IPS-18a (cell line): ENCODE measurements around the gene AVP.
"Not testable (repeated sequence)": the region's sequence is repeated elsewhere in the genome, so short reads cannot be mapped to it uniquely, and the experiment has no call there.

ENCODE experiments used
- H3K27ac ChIP-seq: one replicate; pipeline ENCODE4 v1.5.1; 2013; ENCODE audit warnings: low read length
- H3K27me3 ChIP-seq: one replicate; pipeline ENCODE4 v1.6.1; 2013; ENCODE audit warnings: mild to moderate bottlenecking, low read length; ENCODE audit not compliant: control insufficient read depth, insufficient read depth
- H3K36me3 ChIP-seq: one replicate; pipeline ENCODE4 v1.6.1; 2013; ENCODE audit warnings: low read depth, low read length; ENCODE audit not compliant: control insufficient read depth
- H3K4me1 ChIP-seq: one replicate; pipeline ENCODE4 v1.6.1; 2013; ENCODE audit warnings: low read depth, low read length; ENCODE audit not compliant: control insufficient read depth
- H3K4me3 ChIP-seq: one replicate; pipeline ENCODE4 v1.5.1; 2013; ENCODE audit warnings: low read length
- H3K9ac ChIP-seq: one replicate; pipeline ENCODE4 v1.6.1; 2013; ENCODE audit warnings: mild to moderate bottlenecking, low read length, moderate library complexity
- H3K9me3 ChIP-seq: one replicate; pipeline ENCODE4 v1.6.1; 2013; ENCODE audit warnings: low read depth, low read length; ENCODE audit not compliant: control insufficient read depth

The AVP gene

DNA sequence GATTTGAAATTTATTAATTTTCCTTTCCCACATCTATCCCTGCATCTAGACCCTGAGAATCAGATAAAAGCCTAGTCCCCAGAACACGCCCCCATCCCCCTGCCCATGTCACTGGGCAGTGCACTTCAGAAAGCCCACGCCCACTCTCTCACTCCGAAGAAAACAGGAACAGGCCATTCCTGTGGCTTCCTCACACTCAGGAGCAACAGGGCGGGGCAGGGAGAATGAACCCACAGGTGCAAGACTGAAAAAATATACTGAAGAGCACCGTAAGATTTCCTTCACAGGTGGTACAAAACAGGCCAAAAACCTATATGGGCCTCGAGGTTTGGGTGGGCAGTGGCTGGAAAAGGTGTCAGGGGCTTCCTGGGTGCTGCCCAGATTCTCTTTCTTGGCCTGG is 9.7 kb downstream of the AVP start:
- Histone ChIP-seq H3K36me3 (no peaks in the 10 kb centered on the region), H3K27ac (no peak overlapping the region), H3K9me3 (no peaks in the 10 kb centered on the region), H3K4me3 (no peak overlapping the region), H3K27me3 (peaks cover 31% of the 10 kb centered on the region), H3K9ac (no peak overlapping the region), H3K4me1 (no peaks in the 10 kb centered on the region)

GRCh38 chr20:3073251-3073643 is 11.3 kb downstream of the AVP start:
- H3K4me3 ChIP-seq, H3K9me3 ChIP-seq, H3K27ac ChIP-seq, H3K9ac ChIP-seq, H3K4me1 ChIP-seq, H3K36me3 ChIP-seq: not testable (repeated sequence)
- H3K27me3 ChIP-seq, result peaks cover 27% of the 10 kb centered on the region

DNA sequence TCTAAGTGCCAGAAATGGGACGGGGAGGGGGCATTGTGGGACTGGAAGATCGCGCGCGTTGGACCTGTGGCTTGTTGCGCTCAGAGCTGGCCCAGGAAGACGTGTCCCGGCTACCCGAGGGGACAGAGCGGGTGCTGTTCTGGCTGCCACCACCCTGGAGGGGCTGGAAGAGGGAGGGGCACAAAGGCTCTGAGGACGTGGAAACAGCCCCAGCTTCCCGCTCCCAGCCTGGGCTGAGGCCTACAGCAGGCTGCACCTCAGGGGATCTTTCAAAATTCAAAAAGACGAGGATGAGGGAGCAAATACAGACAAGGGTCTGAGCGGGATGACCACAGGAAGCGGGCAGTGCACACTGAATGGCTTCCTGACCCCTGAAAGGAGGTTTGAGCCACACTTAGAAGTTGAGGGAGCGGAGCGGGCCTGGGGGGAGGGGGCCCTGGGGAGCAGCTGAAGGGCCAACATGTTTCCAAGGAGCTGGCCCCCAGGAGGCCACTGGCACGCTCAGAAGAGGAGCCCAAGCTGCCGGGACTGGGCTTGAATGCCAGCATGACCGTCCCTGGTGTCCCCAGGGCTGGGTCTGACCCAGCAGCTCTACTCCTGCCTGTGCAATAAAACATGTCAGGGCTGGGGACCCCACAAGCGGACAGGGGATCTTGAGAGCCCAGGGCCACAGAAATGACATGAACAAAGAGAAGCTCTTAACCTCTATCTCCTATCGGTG is 11.8 kb downstream of the AVP start:
- peak overlapping the region; percentile 24 for H3K4me3 ChIP-seq
- H3K27ac ChIP-seq, result no peak overlapping the region

DNA sequence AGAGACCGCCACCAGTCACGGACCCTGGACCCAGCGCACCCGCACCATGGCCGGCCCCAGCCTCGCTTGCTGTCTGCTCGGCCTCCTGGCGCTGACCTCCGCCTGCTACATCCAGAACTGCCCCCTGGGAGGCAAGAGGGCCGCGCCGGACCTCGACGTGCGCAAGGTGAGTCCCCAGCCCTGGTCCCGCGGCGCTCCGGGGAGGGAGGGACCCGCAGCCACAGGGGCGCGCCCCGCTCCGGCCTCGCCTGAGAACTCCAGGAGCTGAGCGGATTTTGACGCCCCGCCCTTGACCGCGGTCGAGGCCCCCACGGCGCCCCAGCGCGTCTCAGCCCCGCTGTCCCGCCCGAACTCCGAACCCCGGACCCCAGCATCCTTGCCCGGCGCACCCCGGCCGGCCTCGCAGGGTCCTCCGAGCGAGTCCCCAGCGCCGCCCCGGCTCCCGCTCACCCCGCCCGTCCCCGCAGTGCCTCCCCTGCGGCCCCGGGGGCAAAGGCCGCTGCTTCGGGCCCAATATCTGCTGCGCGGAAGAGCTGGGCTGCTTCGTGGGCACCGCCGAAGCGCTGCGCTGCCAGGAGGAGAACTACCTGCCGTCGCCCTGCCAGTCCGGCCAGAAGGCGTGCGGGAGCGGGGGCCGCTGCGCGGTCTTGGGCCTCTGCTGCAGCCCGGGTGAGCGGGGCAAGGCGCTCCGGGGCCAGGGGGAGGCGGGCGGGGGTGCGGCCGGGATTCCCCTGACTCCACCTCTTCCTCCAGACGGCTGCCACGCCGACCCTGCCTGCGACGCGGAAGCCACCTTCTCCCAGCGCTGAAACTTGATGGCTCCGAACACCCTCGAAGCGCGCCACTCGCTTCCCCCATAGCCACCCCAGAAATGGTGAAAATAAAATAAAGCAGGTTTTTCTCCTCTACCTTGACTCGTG is 12.7 kb downstream of the AVP start, which contains the start of gene OXT:
OXT (plus strand) TSS at position 11 of the 920 bp plus-strand sequence; CDS start at position 47, 36 bp downstream.
- Histone ChIP-seq H3K27me3 (peaks cover 27% of the 10 kb centered on the region), H3K9me3 (no peaks in the 10 kb centered on the region), H3K4me1 (no peaks in the 10 kb centered on the region), H3K4me3 (peak within 1 kb of the TSS; percentile 24), H3K9ac (no peak within 1 kb of the TSS), H3K36me3 (no peaks in the 10 kb centered on the region), H3K27ac (no peak within 1 kb of the TSS)

More for the DNA sequence above, 11.8 kb downstream of the AVP start:
- Histone ChIP-seq H3K9me3 (no peaks in the 10 kb centered on the region), H3K27me3 (peaks cover 27% of the 10 kb centered on the region), H3K4me1 (no peaks in the 10 kb centered on the region), H3K36me3 (no peaks in the 10 kb centered on the region), H3K9ac (no peak overlapping the region)

DNA sequence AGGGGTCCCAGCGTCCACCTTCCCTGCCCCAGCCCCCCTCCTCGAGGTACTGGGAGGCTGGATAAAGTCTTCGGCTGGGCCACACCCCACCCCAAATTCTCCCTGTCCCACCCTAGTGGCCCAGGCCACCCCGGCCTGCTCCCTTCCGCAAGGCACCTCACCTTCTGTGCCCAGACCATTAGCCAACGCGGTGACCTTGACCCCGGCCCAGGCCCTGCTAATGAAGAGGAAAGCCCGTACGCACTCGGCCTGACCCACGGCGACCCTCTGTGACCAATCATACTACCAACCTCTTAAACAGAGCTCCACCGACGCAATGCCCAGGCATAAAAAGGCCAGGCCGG is 13.3 kb downstream of the AVP start:
- no peak overlapping the region for H3K9ac ChIP-seq
- H3K36me3 ChIP-seq, result no peaks in the 10 kb centered on the region
- no peak overlapping the region for H3K27ac ChIP-seq
- no peaks in the 10 kb centered on the region for H3K4me1 ChIP-seq
- no peak overlapping the region for H3K4me3 ChIP-seq
- peaks cover 27% of the 10 kb centered on the region for H3K27me3 ChIP-seq
- no peaks in the 10 kb centered on the region for H3K9me3 ChIP-seq

DNA sequence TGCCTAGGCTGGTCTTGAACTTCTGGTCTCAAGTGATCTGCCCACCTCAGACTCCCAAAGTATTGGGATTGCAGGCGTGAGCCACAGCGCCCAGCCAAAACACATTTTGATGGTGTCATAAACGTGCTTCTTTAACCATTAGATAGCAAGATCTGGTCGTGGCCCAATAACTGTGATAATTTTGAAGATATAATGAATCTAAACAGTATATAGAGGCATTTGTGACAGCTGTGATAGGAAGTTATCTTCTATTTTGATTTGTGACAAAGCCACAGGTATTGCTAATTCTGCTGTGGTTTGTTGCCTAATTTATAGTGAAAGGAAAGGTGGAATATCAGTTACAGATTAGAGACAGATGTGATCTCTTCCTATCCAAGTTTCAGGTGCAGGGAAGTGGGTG is 13.8 kb downstream of the AVP start:
- Histone ChIP-seq H3K4me1 (no peaks in the 10 kb centered on the region), H3K4me3 (no peak overlapping the region)

DNA sequence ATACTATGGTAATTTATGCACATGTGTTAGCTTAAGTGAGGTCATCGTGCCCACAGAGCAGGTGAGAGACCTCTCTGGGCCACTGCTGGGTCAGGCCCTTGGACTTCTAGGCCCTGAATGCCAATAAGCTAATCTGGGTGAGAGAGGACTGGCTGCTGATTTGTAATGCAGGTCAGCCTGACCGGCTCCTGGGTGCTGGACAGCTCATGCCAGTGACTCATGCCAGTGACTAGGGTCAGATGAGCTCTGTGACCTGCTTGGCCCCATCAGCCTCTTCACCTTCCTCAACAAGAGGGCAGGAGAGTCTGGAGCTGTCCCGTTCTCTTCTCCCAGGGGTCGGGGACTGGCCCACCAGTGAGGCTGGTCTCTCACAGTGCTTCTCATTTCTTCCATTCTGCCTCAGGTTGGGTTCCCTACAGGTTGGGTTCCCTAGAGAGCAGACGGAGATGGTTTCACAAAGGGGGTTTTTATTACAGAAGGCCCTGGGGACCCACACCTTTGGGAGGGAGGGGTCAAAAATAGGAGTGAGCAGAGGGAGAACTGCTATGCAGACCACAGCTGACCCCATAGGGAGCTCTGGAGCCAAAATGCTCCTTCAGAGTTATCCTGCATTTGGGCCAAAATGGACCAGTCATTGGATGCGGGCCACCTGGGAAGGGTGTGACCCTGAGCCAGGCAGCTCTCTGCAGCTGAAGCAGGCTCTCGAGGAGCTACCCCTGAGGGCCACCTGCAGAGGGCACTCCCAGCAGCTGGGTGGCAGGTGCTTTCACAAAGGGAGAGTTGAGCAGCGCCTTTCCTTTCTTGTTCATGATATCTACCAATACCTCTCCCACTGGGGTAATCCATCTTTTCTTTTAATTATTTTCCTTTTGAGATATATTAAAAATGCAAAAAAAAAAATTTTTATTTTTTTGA is 15.3 kb downstream of the AVP start:
- Histone ChIP-seq H3K4me3 (no peak overlapping the region), H3K9ac (no peak overlapping the region), H3K9me3 (no peaks in the 10 kb centered on the region), H3K27me3 (peaks cover 27% of the 10 kb centered on the region), H3K27ac (no peak overlapping the region), H3K4me1 (no peaks in the 10 kb centered on the region), H3K36me3 (no peaks in the 10 kb centered on the region)

More for the DNA sequence above, 13.8 kb downstream of the AVP start:
- peaks cover 27% of the 10 kb centered on the region for H3K27me3 ChIP-seq
- H3K27ac ChIP-seq, result no peak overlapping the region
- no peak overlapping the region for H3K9ac ChIP-seq
- no peaks in the 10 kb centered on the region for H3K36me3 ChIP-seq
- H3K9me3 ChIP-seq, result no peaks in the 10 kb centered on the region

DNA sequence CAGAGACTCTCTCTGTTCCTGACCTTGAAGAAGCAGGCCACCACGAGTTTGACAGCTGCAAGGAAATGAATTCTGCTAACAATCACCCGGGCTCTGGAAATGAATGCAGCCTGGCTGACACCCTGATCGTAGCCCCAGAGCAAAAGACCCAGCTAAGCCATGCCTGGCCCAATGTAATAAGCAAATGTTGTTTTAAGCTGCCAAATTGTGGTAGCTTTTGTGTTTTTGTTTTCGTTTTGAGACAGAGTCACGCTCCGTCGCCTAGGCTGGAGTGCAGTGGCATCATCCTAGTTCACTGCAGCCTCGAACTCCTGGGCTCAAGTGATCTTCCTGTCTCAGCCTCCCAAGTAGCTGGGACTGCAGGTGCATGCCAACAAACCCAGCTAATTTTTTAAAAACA is 16.4 kb downstream of the AVP start:
- no peaks in the 10 kb centered on the region for H3K36me3 ChIP-seq
- H3K27me3 ChIP-seq, result peaks cover 24% of the 10 kb centered on the region
- no peaks in the 10 kb centered on the region for H3K4me1 ChIP-seq
- H3K9ac ChIP-seq, result no peak overlapping the region
- H3K27ac ChIP-seq, result no peak overlapping the region
- H3K4me3 ChIP-seq, result no peak overlapping the region
- no peaks in the 10 kb centered on the region for H3K9me3 ChIP-seq

DNA sequence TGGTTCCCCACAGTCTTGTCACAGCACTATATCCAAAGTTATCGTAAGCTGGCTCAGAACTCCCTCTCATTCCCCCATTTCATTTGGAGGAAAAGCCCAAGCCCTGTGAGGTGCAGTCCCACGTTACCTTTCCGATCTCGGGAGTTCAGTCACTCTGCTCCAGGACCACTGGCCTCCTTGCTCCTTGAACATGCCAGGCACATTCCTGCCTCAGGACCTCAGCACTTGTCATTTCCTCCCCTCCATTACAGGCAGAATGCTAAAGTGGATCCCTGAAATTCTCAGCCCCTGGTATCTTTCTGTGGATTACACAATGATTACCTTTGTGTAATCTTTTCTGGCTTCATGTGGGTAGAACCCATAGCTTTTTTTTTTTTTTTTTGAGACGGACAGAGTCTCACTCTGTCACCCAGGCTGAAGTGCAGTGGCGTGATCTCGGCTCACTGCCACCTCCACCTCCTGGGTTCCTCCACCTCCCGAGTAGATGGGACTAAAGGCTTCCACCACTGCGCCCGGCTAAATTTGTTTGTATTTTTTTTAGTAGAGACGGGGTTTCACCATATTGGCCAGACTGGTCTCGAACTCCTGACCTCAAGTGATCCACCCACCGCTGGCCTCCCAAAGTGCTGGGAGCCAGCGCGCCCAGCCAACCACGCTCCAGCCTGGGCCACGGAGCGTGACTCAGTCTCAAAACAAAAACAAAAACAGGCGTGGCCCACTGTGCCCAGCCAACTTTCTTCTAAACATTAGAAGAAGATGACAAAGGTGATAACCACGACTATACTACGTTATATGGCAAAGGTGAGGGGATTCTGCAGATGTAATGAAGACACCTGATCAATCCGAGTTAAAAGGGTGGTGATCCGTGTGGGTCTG is 17.1 kb downstream of the AVP start:
- Histone ChIP-seq H3K27ac (no peak overlapping the region), H3K9ac (no peak overlapping the region), H3K4me1 (no peaks in the 10 kb centered on the region), H3K36me3 (no peaks in the 10 kb centered on the region), H3K27me3 (peaks cover 17% of the 10 kb centered on the region), H3K9me3 (no peaks in the 10 kb centered on the region), H3K4me3 (no peak overlapping the region)

DNA sequence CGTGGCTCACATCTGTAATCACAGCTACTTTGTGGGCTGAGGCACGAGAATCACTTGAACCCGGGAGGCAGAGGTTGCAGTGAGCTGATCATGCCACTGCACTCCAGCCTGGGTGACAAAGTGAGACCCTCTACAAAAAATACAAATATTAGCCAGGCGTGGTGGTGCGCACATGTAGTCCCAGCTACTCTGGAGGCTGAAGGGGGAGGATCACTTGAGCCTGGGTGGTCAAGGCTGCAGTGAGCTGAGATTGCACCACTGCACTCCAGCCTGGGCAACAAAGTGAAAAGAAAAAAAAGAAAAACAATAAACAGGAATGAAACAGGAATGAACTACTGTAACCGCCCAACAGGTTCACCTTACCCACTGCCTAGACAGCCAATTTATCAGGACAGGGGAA is 20.4 kb downstream of the AVP start:
- not testable (repeated sequence) for H3K9ac ChIP-seq, H3K27ac ChIP-seq, H3K36me3 ChIP-seq, H3K27me3 ChIP-seq, H3K4me3 ChIP-seq, H3K9me3 ChIP-seq, H3K4me1 ChIP-seq
